Loucy (cell line): ENCODE data around the gene PFKFB4.

Source experiments
- H2AFZ ChIP-seq: fragments of 200-600 bp; sonication (generic); 2 replicates; pipeline ENCODE4 v1.6.0; 2016; ENCODE audit warnings: antibody characterized with exemption, mild to moderate bottlenecking, low read length, moderate library complexity
- H3F3A ChIP-seq: fragments of 200-600 bp; 2 replicates; pipeline ENCODE4 v1.6.0; 2016; ENCODE audit warnings: antibody characterized with exemption, low read depth, mild to moderate bottlenecking
- H3K27me3 ChIP-seq: fragments of 200-600 bp; sonication (generic); 2 replicates; pipeline ENCODE4 v1.6.1; 2014; ENCODE audit warnings: low read length, mild to moderate bottlenecking; ENCODE audit not compliant: insufficient read depth, poor library complexity, severe bottlenecking
- H3K36me3 ChIP-seq: fragments of 200-600 bp; sonication (generic); 2 replicates; pipeline ENCODE4 v1.6.1; 2016; ENCODE audit warnings: low read length; ENCODE audit not compliant: insufficient read depth
- H3K4me1 ChIP-seq: fragments of 200-600 bp; sonication (generic); 2 replicates; pipeline ENCODE4 v1.5.1; 2014; ENCODE audit warnings: low read length, mild to moderate bottlenecking; ENCODE audit not compliant: insufficient read depth, poor library complexity, severe bottlenecking
- H3K4me2 ChIP-seq: fragments of 200-600 bp; sonication (generic); 2 replicates; pipeline ENCODE4 v1.6.0; 2014; ENCODE audit warnings: antibody characterized with exemption, low read length, low read depth, mild to moderate bottlenecking; ENCODE audit not compliant: poor library complexity, severe bottlenecking
- H3K4me3 ChIP-seq: fragments of 200-600 bp; sonication (generic); 2 replicates; pipeline ENCODE4 v1.5.1; 2014; ENCODE audit warnings: low read length, mild to moderate bottlenecking, mixed read lengths; ENCODE audit not compliant: poor library complexity, severe bottlenecking
- H3K79me2 ChIP-seq: fragments of 200-600 bp; sonication (generic); 2 replicates; pipeline ENCODE4 v1.6.1; 2014; ENCODE audit warnings: low read length; ENCODE audit not compliant: insufficient read depth
- H3K9ac ChIP-seq: fragments of 200-600 bp; sonication (generic); 2 replicates; pipeline ENCODE4 v1.6.0; 2014; ENCODE audit warnings: mild to moderate bottlenecking, low read depth, low read length, moderate library complexity; ENCODE audit not compliant: poor library complexity, severe bottlenecking
- H3K9me2 ChIP-seq: fragments of 200-600 bp; sonication (generic); replicated peaks from 2 replicates; pipeline ENCODE4 v1.6.1; 2016; ENCODE audit warnings: low read depth, low read length, mixed read lengths
- H3K9me3 ChIP-seq: fragments of 200-600 bp; sonication (generic); 2 replicates; pipeline ENCODE4 v1.6.1; 2014; ENCODE audit warnings: mild to moderate bottlenecking, antibody characterized with exemption, low read length, low read depth; ENCODE audit not compliant: insufficient read depth
- H4K20me1 ChIP-seq: fragments of 200-600 bp; sonication (generic); 2 replicates; pipeline ENCODE4 v1.6.0; 2014; ENCODE audit warnings: antibody characterized with exemption, low read length, mild to moderate bottlenecking; ENCODE audit not compliant: insufficient read depth, poor library complexity, severe bottlenecking
- EZH2phosphoT487 ChIP-seq: fragments of 200-600 bp; IDR thresholded peaks from 2 replicates; pipeline ENCODE4 v1.6.1; 2018; ENCODE audit warnings: antibody characterized with exemption, mild to moderate bottlenecking, moderate library complexity, borderline replicate concordance
- TF ChIP-seq, protein P1 (sequence below): fragments of 200-600 bp; sonication (generic); conservative IDR thresholded peaks from 2 replicates; pipeline ENCODE4 v1.5.1; 2014; ENCODE audit warnings: mild to moderate bottlenecking, antibody characterized with exemption, low read length

PFKFB4 gene

DNA sequence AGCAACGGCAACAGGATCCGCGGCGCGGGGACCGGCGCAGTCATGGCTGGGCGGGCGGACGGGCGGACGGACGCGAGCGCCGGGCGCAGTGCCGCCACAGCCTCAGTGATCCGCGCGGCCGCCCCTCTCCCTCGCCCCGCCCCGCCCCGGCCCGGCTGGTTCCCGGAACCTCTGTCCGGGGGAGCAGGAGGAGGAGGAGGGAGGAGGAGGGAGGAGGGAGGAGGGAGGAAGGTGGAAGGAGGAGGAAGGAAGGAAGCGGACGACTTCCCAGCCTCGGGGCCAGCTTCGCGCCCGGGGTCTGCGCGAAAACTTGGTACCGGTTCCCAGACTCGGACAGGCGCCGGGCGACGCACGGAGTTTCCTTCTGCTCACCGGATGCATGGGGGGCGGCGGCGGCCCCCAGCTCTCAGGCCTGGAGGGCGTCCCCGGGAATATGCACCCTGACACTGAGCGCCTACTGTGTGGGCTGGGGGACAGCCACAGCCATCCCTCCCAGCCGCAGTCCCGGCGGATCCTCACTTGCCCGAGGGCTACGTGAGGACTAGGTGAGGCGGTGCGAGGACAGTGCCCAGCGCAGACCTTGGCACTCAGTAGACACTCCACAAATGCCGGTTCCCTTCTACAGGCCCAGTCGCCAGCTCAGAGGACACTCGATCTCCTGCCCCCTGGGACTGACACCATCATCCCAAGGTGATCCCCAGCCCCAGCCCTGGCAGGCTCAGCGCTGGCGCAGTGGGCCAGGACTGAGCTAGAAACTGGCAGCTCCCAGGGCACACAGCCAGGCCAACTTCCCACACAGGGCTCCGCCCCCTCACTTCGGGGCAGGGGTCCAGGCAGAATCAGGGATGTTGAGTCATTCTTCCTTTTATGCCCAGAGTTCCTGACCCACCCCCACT lies 52.3 kb downstream of the PFKFB4 start, which contains the start of gene SHISA5:
Gene SHISA5 (minus strand): TSS at position 124 of the 896 bp plus-strand sequence. CDS start 80 bp downstream, at position 44.
- Histone ChIP-seq H3K9me3 (no peaks in the 10 kb centered on the region), H3K27me3 (no peaks in the 10 kb centered on the region), H3K9me2 (no peaks in the 10 kb centered on the region), H3F3A (no peaks in the 10 kb centered on the region), H3K79me2 (no peaks in the 10 kb centered on the region), H2AFZ (peak within 1 kb of the TSS; percentile 20; the same call in 1 of the 2 replicates), H3K4me3 (peak within 1 kb of the TSS; percentile 61), H3K4me2 (peak within 1 kb of the TSS; percentile 43), H3K36me3 (no peaks in the 10 kb centered on the region), H3K9ac (peak within 1 kb of the TSS; percentile 28), H3K4me1 (peaks cover 3% of the 10 kb centered on the region), H4K20me1 (no peaks in the 10 kb centered on the region)
- TF ChIP-seq, protein P1, sequence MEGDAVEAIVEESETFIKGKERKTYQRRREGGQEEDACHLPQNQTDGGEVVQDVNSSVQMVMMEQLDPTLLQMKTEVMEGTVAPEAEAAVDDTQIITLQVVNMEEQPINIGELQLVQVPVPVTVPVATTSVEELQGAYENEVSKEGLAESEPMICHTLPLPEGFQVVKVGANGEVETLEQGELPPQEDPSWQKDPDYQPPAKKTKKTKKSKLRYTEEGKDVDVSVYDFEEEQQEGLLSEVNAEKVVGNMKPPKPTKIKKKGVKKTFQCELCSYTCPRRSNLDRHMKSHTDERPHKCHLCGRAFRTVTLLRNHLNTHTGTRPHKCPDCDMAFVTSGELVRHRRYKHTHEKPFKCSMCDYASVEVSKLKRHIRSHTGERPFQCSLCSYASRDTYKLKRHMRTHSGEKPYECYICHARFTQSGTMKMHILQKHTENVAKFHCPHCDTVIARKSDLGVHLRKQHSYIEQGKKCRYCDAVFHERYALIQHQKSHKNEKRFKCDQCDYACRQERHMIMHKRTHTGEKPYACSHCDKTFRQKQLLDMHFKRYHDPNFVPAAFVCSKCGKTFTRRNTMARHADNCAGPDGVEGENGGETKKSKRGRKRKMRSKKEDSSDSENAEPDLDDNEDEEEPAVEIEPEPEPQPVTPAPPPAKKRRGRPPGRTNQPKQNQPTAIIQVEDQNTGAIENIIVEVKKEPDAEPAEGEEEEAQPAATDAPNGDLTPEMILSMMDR = no peak
- TF ChIP-seq EZH2phosphoT487 = no peak

DNA sequence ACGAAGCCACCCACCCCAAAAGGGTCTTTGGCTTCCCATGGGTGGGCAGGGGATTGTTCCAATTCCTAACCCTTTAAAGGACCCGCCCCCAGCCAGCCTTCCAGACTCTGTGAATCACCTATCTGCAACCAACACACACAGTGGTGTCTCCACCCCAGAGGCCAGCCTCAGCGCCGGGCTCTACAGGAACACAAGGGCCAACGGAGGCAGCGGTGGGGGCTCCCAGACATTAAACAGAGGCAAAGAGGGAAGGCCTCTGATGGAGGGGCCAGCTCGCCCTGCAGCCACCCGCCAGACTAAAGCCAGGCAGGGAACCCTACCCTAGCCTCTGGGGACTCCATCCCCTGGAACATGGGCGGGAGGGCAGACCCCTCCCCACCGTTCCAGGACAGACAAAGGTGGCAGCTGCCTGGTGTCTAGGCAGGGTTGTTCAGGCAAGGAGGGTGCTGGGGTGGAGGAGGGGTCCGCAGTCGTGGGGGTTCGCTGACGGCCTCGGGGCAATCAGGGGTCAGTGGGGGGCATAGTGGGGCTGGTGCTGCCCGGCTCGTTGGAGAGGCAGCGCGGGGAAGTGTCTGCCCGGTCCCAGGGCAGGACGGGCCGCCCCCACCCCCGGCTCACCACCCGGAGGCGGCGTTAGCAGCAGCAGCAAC lies 53.1 kb downstream of the PFKFB4 start:
- peak overlapping the region; percentile 61 for H3K4me3 ChIP-seq
- TF ChIP-seq EZH2phosphoT487 = no peak
- TF ChIP-seq, protein P1 = no peak

DNA sequence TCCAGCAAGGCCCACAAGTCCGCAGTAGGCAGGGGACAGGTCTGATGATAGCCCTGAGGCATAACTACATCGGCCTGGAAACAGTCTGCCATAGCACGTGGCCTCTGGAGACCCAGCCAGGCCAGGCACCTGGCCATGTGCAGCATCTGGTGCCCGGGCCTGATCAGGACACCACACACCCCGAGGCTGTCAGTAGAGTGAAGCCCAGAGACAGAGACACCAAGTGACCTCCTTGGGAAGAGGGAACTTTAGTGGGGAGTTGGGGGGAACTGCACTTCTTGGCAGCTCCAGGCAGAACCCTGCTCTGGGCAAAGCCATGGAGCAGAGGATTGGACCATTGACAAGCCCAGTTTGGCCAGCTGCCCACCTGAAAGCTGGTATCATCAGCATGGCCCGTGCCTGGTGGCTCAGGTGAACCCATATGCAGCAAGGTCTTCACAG lies 53.9 kb downstream of the PFKFB4 start:
- H3K4me1 ChIP-seq = peaks cover under 1% of the 10 kb centered on the region
- no peaks in the 10 kb centered on the region for H3K27me3 ChIP-seq
- no peak overlapping the region for H3K4me3 ChIP-seq
- H3K4me2 ChIP-seq = no peak overlapping the region
- no peaks in the 10 kb centered on the region for H3K79me2 ChIP-seq
- H4K20me1 ChIP-seq = no peaks in the 10 kb centered on the region
- no peaks in the 10 kb centered on the region for H3K9me3 ChIP-seq
- no peaks in the 10 kb centered on the region for H3K36me3 ChIP-seq
- H2AFZ ChIP-seq = no peak overlapping the region
- no peaks in the 10 kb centered on the region for H3K9me2 ChIP-seq
- no peak overlapping the region for H3K9ac ChIP-seq
- no peak for TF ChIP-seq EZH2phosphoT487
- TF ChIP-seq, protein P1 = no peak
- H3F3A ChIP-seq = no peaks in the 10 kb centered on the region

More for the DNA sequence above, 53.1 kb downstream of the PFKFB4 start:
- Histone ChIP-seq H3F3A (no peaks in the 10 kb centered on the region), H3K9ac (peak overlapping the region; percentile 28), H3K36me3 (no peaks in the 10 kb centered on the region), H2AFZ (peak overlapping the region; percentile 20; the same call in 1 of the 2 replicates), H3K4me2 (peak overlapping the region; percentile 43), H3K9me3 (no peaks in the 10 kb centered on the region), H3K9me2 (no peaks in the 10 kb centered on the region), H3K27me3 (no peaks in the 10 kb centered on the region), H3K79me2 (no peaks in the 10 kb centered on the region), H4K20me1 (no peaks in the 10 kb centered on the region), H3K4me1 (peaks cover 3% of the 10 kb centered on the region)
